Hepatocyte (in vitro differentiated cells): ENCODE measurements around the gene CLEC12A. TPM values are rescaled to one million over a fixed set of nuclear protein-coding genes. Genes with fewer than 3 reads are reported as not detected.
"Not testable (repeated sequence)": the region's sequence is repeated elsewhere in the genome, so short reads cannot be mapped to it uniquely, and the experiment has no call there.

Experiments used
- DNase-seq: peaks from one replicate; pipeline ENCODE4 v3.0.0-alpha.2; 2016; ENCODE audit warnings: low spot score
- H2AFZ ChIP-seq: fragments of 200-600 bp; sonication (generic); 2 replicates; pipeline ENCODE4 v1.6.0; 2016; ENCODE audit warnings: antibody characterized with exemption, mild to moderate bottlenecking
- H3K27ac ChIP-seq: fragments of 200-600 bp; sonication (generic); 2 replicates; pipeline ENCODE4 v1.5.1; 2016; ENCODE audit warnings: mild to moderate bottlenecking
- H3K27me3 ChIP-seq: fragments of 200-600 bp; sonication (generic); 2 replicates; pipeline ENCODE4 v1.6.1; 2016
- H3K36me3 ChIP-seq: fragments of 200-600 bp; sonication (generic); replicated peaks from 2 replicates; pipeline ENCODE4 v1.5.1; 2016; ENCODE audit warnings: low read depth; ENCODE audit not compliant: insufficient read depth
- H3K4me1 ChIP-seq: fragments of 200-600 bp; sonication (generic); 2 replicates; pipeline ENCODE4 v1.5.1; 2016; ENCODE audit warnings: mild to moderate bottlenecking, moderate library complexity; ENCODE audit not compliant: insufficient read depth
- H3K4me2 ChIP-seq: fragments of 200-600 bp; sonication (generic); 2 replicates; pipeline ENCODE4 v1.6.0; 2016
- H3K4me3 ChIP-seq: fragments of 200-600 bp; sonication (generic); 2 replicates; pipeline ENCODE4 v1.5.1; 2016; ENCODE audit warnings: mild to moderate bottlenecking
- H3K79me2 ChIP-seq: fragments of 200-600 bp; sonication (generic); 2 replicates; pipeline ENCODE4 v1.6.0; 2017; ENCODE audit warnings: mild to moderate bottlenecking
- H3K9me2 ChIP-seq: fragments of 200-600 bp; sonication (generic); replicated peaks from 2 replicates; pipeline ENCODE4 v1.6.0; 2017; ENCODE audit warnings: mild to moderate bottlenecking; ENCODE audit not compliant: insufficient read depth
- H3K9me3 ChIP-seq: fragments of 200-600 bp; sonication (generic); 2 replicates; pipeline ENCODE4 v1.5.1; 2016; ENCODE audit warnings: low read depth, mild to moderate bottlenecking
- H4K20me1 ChIP-seq: fragments of 200-600 bp; sonication (generic); 2 replicates; pipeline ENCODE4 v1.6.0; 2016; ENCODE audit warnings: mild to moderate bottlenecking; ENCODE audit not compliant: insufficient read depth, poor library complexity, severe bottlenecking
- EZH2 ChIP-seq: fragments of 200-600 bp; sonication (generic); IDR thresholded peaks from 2 replicates; pipeline ENCODE4 v1.6.1; 2016; ENCODE audit warnings: antibody characterized with exemption, mild to moderate bottlenecking, borderline replicate concordance
- EZH2phosphoT487 ChIP-seq: fragments of 200-600 bp; sonication (generic); IDR thresholded peaks from one replicate; pipeline ENCODE4 v1.6.1; 2018; ENCODE audit warnings: antibody characterized with exemption, mild to moderate bottlenecking, low read depth, moderate library complexity; ENCODE audit not compliant: unreplicated experiment, severe bottlenecking
- WGBS: methylation state at CpG from one replicate; pipeline ENCODE4 v1.1.6; 2016; ENCODE audit warnings: low lambda C conversion rate; ENCODE audit errors: missing lambda C conversion rate; 5-methylcytosine and 5-hydroxymethylcytosine counted together
- polyA plus RNA-seq: library from polyadenylated mRNA; unstranded; fragments of >200 nt; fragmentation: Nextera tagmentation; extraction: Ambion mirVana; gene quantifications from 2 replicates; pipeline ENCODE4 v1.2.1, GENCODE V29; 2016
- total RNA-seq: library from RNA; depleted of rRNA; stranded (reverse); fragments of >200 nt; gene quantifications from 2 replicates; pipeline ENCODE4 v1.2.3, GENCODE V29; 2014
- TF ChIP-seq, protein P1 (sequence below): fragments of 200-600 bp; sonication (generic); IDR thresholded peaks from 2 replicates; pipeline ENCODE4 v1.5.1; 2016; ENCODE audit warnings: antibody characterized with exemption, mild to moderate bottlenecking; ENCODE audit not compliant: poor library complexity

The CLEC12A gene
- total and polyA plus RNA-seq, 2 experiments from 2014 or later, result 0.73 to 1.2 TPM

GRCh38 chr12:10016881-10017280 is 45.7 kb downstream of the CLEC12A start:
- Histone ChIP-seq H3K36me3 (no peaks in the 10 kb centered on the region), H3K4me2 (no peak overlapping the region), H3K9me3 (no peaks in the 10 kb centered on the region), H3K79me2 (no peaks in the 10 kb centered on the region), H2AFZ (no peak overlapping the region), H3K4me3 (no peak overlapping the region), H4K20me1 (no peaks in the 10 kb centered on the region), H3K9me2 (no peaks in the 10 kb centered on the region), H3K27me3 (no peaks in the 10 kb centered on the region), H3K4me1 (no peaks in the 10 kb centered on the region), H3K27ac (no peak overlapping the region)
- TF ChIP-seq EZH2phosphoT487, result no peak
- TF ChIP-seq, protein P1, sequence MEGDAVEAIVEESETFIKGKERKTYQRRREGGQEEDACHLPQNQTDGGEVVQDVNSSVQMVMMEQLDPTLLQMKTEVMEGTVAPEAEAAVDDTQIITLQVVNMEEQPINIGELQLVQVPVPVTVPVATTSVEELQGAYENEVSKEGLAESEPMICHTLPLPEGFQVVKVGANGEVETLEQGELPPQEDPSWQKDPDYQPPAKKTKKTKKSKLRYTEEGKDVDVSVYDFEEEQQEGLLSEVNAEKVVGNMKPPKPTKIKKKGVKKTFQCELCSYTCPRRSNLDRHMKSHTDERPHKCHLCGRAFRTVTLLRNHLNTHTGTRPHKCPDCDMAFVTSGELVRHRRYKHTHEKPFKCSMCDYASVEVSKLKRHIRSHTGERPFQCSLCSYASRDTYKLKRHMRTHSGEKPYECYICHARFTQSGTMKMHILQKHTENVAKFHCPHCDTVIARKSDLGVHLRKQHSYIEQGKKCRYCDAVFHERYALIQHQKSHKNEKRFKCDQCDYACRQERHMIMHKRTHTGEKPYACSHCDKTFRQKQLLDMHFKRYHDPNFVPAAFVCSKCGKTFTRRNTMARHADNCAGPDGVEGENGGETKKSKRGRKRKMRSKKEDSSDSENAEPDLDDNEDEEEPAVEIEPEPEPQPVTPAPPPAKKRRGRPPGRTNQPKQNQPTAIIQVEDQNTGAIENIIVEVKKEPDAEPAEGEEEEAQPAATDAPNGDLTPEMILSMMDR, result no peak
- no peak for TF ChIP-seq EZH2
- DNase-seq, result no peak
- WGBS, result 32% methylated on average over 1 of the region's 1 CpG

DNA sequence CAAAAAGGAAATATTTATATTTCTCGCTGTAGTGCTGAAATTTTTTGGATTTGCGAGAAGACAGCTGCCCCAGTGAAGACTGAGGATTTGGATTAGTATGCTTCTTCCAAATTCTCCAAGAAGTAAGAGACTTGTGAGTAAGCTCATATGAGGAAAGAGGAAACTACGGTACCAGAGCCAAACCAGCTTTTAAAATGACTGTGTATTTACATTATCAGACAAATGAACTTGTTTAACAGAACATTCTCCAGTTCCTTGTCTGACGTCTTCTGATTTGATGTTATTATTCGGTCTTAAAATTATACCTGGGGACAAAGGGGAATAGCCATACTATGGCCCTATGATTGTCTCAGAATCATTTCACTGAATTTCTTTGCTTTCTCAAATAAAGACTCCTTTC is 47.2 kb downstream of the CLEC12A start:
- Histone ChIP-seq H2AFZ (no peak overlapping the region), H3K36me3 (no peaks in the 10 kb centered on the region), H3K9me2 (no peaks in the 10 kb centered on the region), H3K4me2 (no peak overlapping the region), H4K20me1 (no peaks in the 10 kb centered on the region), H3K4me1 (no peaks in the 10 kb centered on the region), H3K27me3 (no peaks in the 10 kb centered on the region), H3K27ac (no peak overlapping the region), H3K9me3 (no peaks in the 10 kb centered on the region), H3K4me3 (no peak overlapping the region), H3K79me2 (no peaks in the 10 kb centered on the region)
- DNase-seq, result no peak
- no peak for TF ChIP-seq EZH2phosphoT487
- TF ChIP-seq, protein P1, result no peak
- no peak for TF ChIP-seq EZH2
- WGBS, result 57% methylated on average over 5 of the region's 5 CpGs

DNA sequence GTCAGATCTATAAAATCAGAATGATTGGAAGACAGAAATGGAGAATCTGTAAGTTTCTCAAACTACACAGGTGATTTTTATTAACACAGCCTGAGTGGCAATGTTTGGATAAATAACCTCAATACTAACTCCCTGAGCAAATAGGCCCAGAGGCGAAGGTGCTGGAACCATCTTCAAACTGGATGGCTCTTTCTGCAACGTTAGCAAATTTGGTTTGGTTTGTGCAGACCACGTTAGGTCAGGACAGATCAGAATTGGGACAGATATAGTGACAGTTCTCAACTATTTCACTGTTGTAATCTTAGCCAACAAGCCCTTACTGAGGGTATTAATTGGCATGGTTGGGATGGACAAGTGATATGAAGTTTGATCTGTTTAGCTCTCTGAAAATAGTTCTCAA is 50.1 kb downstream of the CLEC12A start:
- no peaks in the 10 kb centered on the region for H4K20me1 ChIP-seq
- no peaks in the 10 kb centered on the region for H3K27me3 ChIP-seq
- no peaks in the 10 kb centered on the region for H3K4me1 ChIP-seq
- no peak for DNase-seq
- H2AFZ ChIP-seq, result no peak overlapping the region
- H3K9me3 ChIP-seq, result no peaks in the 10 kb centered on the region
- H3K36me3 ChIP-seq, result no peaks in the 10 kb centered on the region
- WGBS, result 77% methylated on average over 3 of the region's 3 CpGs
- H3K9me2 ChIP-seq, result no peaks in the 10 kb centered on the region
- H3K4me2 ChIP-seq, result no peak overlapping the region
- no peak overlapping the region for H3K27ac ChIP-seq
- no peak for TF ChIP-seq EZH2
- TF ChIP-seq, protein P1, result no peak
- TF ChIP-seq EZH2phosphoT487, result no peak
- H3K4me3 ChIP-seq, result no peak overlapping the region
- no peaks in the 10 kb centered on the region for H3K79me2 ChIP-seq

DNA sequence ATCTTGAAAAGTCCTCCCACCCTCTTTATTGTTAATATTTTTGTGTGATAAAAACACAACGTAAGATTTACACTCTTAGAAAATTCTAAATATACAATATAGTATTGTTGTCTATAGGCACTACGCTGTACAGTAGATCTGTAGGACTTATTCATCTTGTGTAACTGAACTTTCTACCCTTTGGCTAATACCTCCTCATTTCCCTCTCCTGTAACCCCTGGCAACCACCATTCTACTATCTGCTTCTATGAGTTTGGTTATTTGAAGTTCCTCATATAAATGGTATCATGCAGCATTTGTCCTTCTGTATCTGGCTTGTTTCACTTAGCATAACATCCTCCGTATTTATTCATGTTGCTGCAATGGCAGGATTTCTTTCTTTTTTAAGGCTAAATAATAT is 54.0 kb downstream of the CLEC12A start:
- DNase-seq, result no peak
- Histone ChIP-seq H3K27ac (no peak overlapping the region), H2AFZ (no peak overlapping the region), H3K79me2 (no peaks in the 10 kb centered on the region), H3K9me2 (no peaks in the 10 kb centered on the region), H3K9me3 (no peaks in the 10 kb centered on the region), H4K20me1 (no peaks in the 10 kb centered on the region), H3K4me1 (no peaks in the 10 kb centered on the region), H3K36me3 (no peaks in the 10 kb centered on the region), H3K4me3 (no peak overlapping the region), H3K27me3 (no peaks in the 10 kb centered on the region), H3K4me2 (no peak overlapping the region)
- TF ChIP-seq EZH2phosphoT487, result no peak
- TF ChIP-seq, protein P1, result no peak
- no peak for TF ChIP-seq EZH2
- WGBS, result 60% methylated on average over 3 of the region's 3 CpGs

DNA sequence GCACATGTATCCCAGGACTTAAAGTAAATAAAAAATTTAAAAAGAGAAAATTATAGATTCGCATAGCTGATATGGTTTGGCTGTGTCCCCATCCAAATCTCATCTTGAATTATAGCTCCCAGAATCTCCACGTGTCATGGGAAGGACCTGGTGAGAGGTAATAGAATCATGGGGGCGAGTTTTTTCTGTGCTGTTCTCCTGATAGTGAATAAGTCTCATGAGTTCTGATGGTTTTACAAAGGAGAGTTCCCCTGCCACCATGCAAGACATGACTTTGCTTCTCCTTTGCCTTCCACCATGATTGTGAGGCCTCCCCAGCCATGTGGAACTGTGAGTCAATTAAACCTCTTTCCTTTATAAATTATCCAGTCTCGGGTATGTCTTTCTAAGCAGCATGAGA is 55.5 kb downstream of the CLEC12A start:
- H3K4me3 ChIP-seq, H3K79me2 ChIP-seq, H3K9me3 ChIP-seq, H3K36me3 ChIP-seq, H3K4me1 ChIP-seq, H3K9me2 ChIP-seq, H3K27me3 ChIP-seq, H3K4me2 ChIP-seq, DNase-seq, H4K20me1 ChIP-seq, H2AFZ ChIP-seq, H3K27ac ChIP-seq: not testable (repeated sequence)
- 98% methylated on average over 4 of the region's 4 CpGs for WGBS
